ENCODE measurements around the gene HLA-G.

GRCh38 chr6:29829766-29830165, 2.1 kb downstream of the HLA-G start:
- TF ChIP-seq POLR2A (IDR thresholded peaks at IDR 0.05; ENCODE audit: low read depth), result no peak
- TF ChIP-seq, protein P1, sequence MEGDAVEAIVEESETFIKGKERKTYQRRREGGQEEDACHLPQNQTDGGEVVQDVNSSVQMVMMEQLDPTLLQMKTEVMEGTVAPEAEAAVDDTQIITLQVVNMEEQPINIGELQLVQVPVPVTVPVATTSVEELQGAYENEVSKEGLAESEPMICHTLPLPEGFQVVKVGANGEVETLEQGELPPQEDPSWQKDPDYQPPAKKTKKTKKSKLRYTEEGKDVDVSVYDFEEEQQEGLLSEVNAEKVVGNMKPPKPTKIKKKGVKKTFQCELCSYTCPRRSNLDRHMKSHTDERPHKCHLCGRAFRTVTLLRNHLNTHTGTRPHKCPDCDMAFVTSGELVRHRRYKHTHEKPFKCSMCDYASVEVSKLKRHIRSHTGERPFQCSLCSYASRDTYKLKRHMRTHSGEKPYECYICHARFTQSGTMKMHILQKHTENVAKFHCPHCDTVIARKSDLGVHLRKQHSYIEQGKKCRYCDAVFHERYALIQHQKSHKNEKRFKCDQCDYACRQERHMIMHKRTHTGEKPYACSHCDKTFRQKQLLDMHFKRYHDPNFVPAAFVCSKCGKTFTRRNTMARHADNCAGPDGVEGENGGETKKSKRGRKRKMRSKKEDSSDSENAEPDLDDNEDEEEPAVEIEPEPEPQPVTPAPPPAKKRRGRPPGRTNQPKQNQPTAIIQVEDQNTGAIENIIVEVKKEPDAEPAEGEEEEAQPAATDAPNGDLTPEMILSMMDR (IDR thresholded peaks at IDR 0.05), result no peak
- no peak for TF ChIP-seq EP300 (IDR thresholded peaks at IDR 0.05)
